ENCODE results near the gene RNF149. TPM values are rescaled to one million over a fixed set of nuclear protein-coding genes. Genes with fewer than 3 reads are reported as not detected.

The RNF149 gene
- total RNA-seq, 1 donor from 2014 or later = 45.0 TPM

GRCh38 chr2:101263377-101263800 lies 45.1 kb downstream of the RNF149 start:
- DNase-seq (ENCODE audit: low read depth) = no peak
- TF ChIP-seq CTCF (conservative IDR thresholded peaks at IDR 0.05; ENCODE audit: low read depth, low read length) = no peak
- no peak overlapping the region for H3K4me3 ChIP-seq (ENCODE audit: low read depth, low read length)

- no peak for TF ChIP-seq CTCF (conservative IDR thresholded peaks at IDR 0.05; ENCODE audit: low read depth, low read length)
- DNase-seq (ENCODE audit: low read depth) = no peak
- no peak overlapping the region for H3K4me3 ChIP-seq (ENCODE audit: low read depth, low read length)
These were observed 46.4 kb downstream of the RNF149 start for GRCh38 chr2:101262142-101262541.

GRCh38 chr2:101258804-101259203 lies 49.7 kb downstream of the RNF149 start:
- TF ChIP-seq CTCF (conservative IDR thresholded peaks at IDR 0.05; ENCODE audit: low read depth, low read length) = no peak
- no peak for DNase-seq (ENCODE audit: low read depth)
- no peak overlapping the region for H3K4me3 ChIP-seq (ENCODE audit: low read depth, low read length)

- no peak for TF ChIP-seq CTCF (conservative IDR thresholded peaks at IDR 0.05; ENCODE audit: low read depth, low read length)
- H3K4me3 ChIP-seq (ENCODE audit: low read depth, low read length) = no peak overlapping the region
- no peak for DNase-seq (ENCODE audit: low read depth)
These were observed 52.2 kb downstream of the RNF149 start for GRCh38 chr2:101256316-101256715.

- H3K4me3 ChIP-seq (ENCODE audit: low read depth, low read length) = no peak overlapping the region
- DNase-seq (ENCODE audit: low read depth) = no peak
- TF ChIP-seq CTCF (conservative IDR thresholded peaks at IDR 0.05; ENCODE audit: low read depth, low read length) = no peak
These were observed 53.0 kb downstream of the RNF149 start for GRCh38 chr2:101255501-101255900.

- TF ChIP-seq CTCF (conservative IDR thresholded peaks at IDR 0.05; ENCODE audit: low read depth, low read length) = no peak
- DNase-seq (ENCODE audit: low read depth) = no peak
- peak overlapping the region; percentile 86 for H3K4me3 ChIP-seq (ENCODE audit: low read depth, low read length)
These were observed 54.6 kb downstream of the RNF149 start for GRCh38 chr2:101253703-101254450.

All from epithelial cell of proximal tubule (primary cell).